Aorta (tissue), 5 donors: ENCODE data around the gene LHB. TPM values are rescaled to one million over a fixed set of nuclear protein-coding genes. Genes with fewer than 3 reads are reported as not detected.

Experiments used
- ATAC-seq: fragments of 200-7000 bp; cut with Tn5 transposase; one replicate; pipeline ENCODE4 v1.9.1; 2022; ENCODE audit warnings: moderate library complexity; ENCODE audit not compliant: low FRiP score
- DNase-seq, 2 donors: peaks; one replicate each; pipeline ENCODE4 v3.0.0-alpha.2; 2020
- H3K27ac ChIP-seq, 2 donors: one replicate each; pipeline ENCODE4 v1.5.1; 2013; ENCODE audit warnings: low read length in 2 of 2, mild to moderate bottlenecking in 2 of 2, moderate library complexity in 2 of 2, control low read depth in 1 of 2, inconsistent platforms in 1 of 2, low read depth in 1 of 2
- H3K27me3 ChIP-seq, 2 donors: one replicate each; pipeline ENCODE4 v1.6.1; 2013; ENCODE audit warnings: control low read depth in 1 of 2, low read length in 1 of 2, mild to moderate bottlenecking in 1 of 2, moderate library complexity in 1 of 2; ENCODE audit not compliant: insufficient read depth in 2 of 2, control insufficient read depth in 1 of 2
- H3K36me3 ChIP-seq, 2 donors: one replicate each; pipeline ENCODE4 v1.6.1; 2013; ENCODE audit warnings: control low read depth in 1 of 2, low read length in 1 of 2, mild to moderate bottlenecking in 1 of 2; ENCODE audit not compliant: insufficient read depth in 2 of 2, control insufficient read depth in 1 of 2
- H3K4me1 ChIP-seq, 2 donors: one replicate each; pipeline ENCODE4 v1.6.1; 2013; ENCODE audit warnings: low read length in 2 of 2, control low read depth in 1 of 2, mild to moderate bottlenecking in 1 of 2, moderate library complexity in 1 of 2; ENCODE audit not compliant: insufficient read depth in 2 of 2, control insufficient read depth in 1 of 2
- H3K4me3 ChIP-seq, 2 donors: one replicate each; pipeline ENCODE4 v1.5.1; 2013; ENCODE audit warnings: low read length in 2 of 2, control low read depth in 1 of 2, mild to moderate bottlenecking in 1 of 2
- H3K9me3 ChIP-seq: one replicate; pipeline ENCODE4 v1.6.1; 2013; ENCODE audit warnings: mild to moderate bottlenecking, low read length; ENCODE audit not compliant: control insufficient read depth
- WGBS, 2 donors: extraction: QIAGEN DNeasy Blood & Tissue Kit; methylation state at CpG; one replicate each; pipeline ENCODE4 v1.1.7; 2013; 5-methylcytosine and 5-hydroxymethylcytosine counted together
- intact Hi-C, 2 donors: fragments of 100-400 bp; cut with DNase I; formaldehyde crosslinking; loops; one replicate each; pipeline versions ENCODE4 v1.14.2 to v1.15.0; 2022
- microRNA-seq, 2 donors: library from miRNA; unstranded; fragments of <30 nt; microRNA quantifications; one replicate each; pipeline ENCODE4 v1.2.0, GENCODE V29; 2020
- polyA plus RNA-seq, 2 donors: library from polyadenylated mRNA; stranded (reverse); fragments of 200-250 nt; gene quantifications; one replicate each; pipeline ENCODE4 v1.2.3, GENCODE V29; 2013
- total RNA-seq, 2 donors: library from RNA; stranded (reverse); fragmentation: NEBNext Ultra II Directional; extraction: Animal tissue kit (Norgen Biotek cat#: 25700); gene quantifications; one replicate each; pipeline ENCODE4 v1.2.1, GENCODE V29; 2021
- donor health status: healthy with polysubstance abuse.
- donor health status: Bipolar disorder and iron deficiency.
- donor health status: DM: no; HTN: no; CAD: no.
- donor health status: DM: no; HTN: no; CAD: no.
- donor health status: DM: yes; HTN: yes; CAD: no.

The LHB gene
- total and polyA plus RNA-seq, 4 donors, result 0.84 to 2.2 (median 1.8) TPM; not detected in 1

DNA sequence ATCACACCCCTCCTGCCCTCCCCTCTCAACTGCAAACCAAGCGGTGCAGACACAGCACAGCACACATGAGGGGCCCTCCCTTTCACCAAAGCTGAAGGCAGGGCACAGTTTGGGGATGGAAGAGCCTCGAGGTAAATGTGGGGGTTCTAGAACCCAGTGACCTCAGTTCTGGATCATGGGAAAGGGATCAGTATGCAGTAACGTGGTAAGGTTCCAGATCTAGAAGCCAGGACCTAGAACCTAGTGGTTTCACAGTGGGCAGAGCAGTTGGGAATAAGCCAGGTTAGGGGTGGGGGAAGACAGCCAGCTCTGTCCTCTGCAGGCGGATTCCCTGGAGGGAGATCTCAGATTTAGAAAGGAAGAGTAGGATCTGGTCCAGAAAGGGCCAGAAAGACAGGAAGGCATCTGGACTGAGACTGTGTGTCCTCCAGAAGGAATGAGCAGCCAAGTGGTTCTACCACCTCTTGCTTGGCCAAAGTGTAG lies 48.7 kb downstream of the LHB start:
- Histone ChIP-seq H3K9me3 (no peaks in the 10 kb centered on the region), H3K4me3 (no peak overlapping the region), H3K4me1 (no peaks in the 10 kb centered on the region), H3K36me3 (no peaks in the 10 kb centered on the region), H3K27ac (no peak overlapping the region), H3K27me3 (peaks cover 0 to 2% of the 10 kb centered on the region in 2 donors)
- 49 to 54% methylated on average over 4 of the region's 4 CpGs for WGBS, 2 donors
- DNase-seq (no peak), ATAC-seq (no peak)
- intact Hi-C loops, result loop anchor here (5.0 to 10.0 kb wide), 3 partner anchors 93 to 176 kb away; partner anchors contain the start of gene PPP1R15A (in 2 of the 2)

DNA sequence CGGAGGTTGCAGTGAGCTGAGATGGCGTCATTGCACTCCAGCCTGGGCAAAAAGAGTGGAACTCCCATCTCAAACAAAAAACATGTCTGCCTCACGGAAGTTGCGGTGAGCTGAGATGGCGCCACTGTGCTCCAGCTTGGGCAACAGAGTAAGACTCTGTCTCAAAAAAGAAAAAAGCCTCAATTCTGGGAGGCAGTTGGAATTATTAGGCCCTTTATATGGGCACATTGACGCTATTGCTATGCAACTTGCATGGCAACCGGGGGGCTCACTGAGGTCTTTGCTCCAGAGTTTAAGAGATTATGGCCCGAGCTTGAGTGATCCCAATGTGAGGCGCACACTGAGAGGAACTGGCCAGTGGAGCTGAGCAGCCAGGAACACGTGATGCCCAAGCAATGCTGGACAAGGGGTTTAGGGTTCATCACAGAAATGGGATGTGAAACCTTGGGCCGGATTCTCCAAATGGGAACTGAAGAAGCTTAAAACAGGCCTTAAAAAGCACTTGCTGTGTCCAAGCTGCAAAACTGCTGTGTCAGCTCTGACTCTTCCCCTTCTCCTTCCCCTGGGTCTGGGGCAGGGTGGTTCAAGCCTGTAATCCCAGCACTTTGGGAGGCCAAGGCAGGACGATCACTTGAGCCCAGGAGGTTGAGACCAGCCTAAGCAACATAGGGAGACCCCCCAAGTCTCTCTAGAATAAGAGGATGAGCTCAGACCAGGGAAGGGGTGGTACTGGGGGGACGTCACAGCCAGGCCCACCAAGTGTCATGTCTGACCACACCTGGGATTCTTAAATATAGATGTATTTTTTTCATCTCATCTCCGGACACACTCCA lies 49.3 kb downstream of the LHB start:
- Histone ChIP-seq H3K4me3 (no peak overlapping the region), H3K9me3 (no peaks in the 10 kb centered on the region), H3K36me3 (no peaks in the 10 kb centered on the region), H3K27me3 (peaks cover 0 to 2% of the 10 kb centered on the region in 2 donors), H3K27ac (no peak overlapping the region), H3K4me1 (no peaks in the 10 kb centered on the region)
- intact Hi-C loops, result loop anchor here (5.0 to 10.0 kb wide), 3 partner anchors 93 to 175 kb away; partner anchors contain the start of gene PPP1R15A (in 2 of the 2)
- ATAC-seq, result no peak
- DNase-seq, result peak in 1 of 2 donors; percentile 86
- WGBS, 2 donors, result 76 to 78% methylated on average over 14 of the region's 14 CpGs

DNA sequence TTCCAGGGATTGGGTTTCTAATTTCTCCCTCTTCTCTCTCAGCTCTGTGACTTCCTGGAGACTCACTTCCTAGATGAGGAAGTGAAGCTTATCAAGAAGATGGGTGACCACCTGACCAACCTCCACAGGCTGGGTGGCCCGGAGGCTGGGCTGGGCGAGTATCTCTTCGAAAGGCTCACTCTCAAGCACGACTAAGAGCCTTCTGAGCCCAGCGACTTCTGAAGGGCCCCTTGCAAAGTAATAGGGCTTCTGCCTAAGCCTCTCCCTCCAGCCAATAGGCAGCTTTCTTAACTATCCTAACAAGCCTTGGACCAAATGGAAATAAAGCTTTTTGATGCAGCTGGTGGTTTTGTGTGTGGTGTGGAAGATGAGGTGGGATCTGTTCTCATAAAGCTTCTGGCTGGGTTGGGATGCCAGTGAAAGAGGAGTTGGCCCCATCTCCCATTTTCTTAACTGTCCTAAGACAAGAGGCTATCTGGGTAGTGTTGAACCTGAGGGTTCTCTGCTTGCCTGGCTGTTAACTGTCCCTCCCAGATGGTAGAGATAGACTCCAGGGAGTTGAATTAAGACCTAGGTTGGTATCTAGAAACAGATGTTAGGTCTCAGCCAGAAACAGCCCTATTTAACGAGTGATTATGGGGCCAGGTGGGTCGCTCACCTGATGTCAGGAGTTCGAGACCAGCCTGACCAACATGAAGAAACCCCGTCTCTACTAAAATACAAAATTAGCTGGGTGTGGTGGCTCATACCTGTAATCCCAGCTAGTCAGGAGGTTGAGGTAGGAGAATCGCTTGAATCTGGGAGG lies 50.1 kb downstream of the LHB start:
- Histone ChIP-seq H3K4me3 (peak overlapping the region; percentile 56 to 78), H3K27ac (no peak overlapping the region), H3K27me3 (peaks cover 0 to 2% of the 10 kb centered on the region in 2 donors), H3K4me1 (no peaks in the 10 kb centered on the region), H3K9me3 (no peaks in the 10 kb centered on the region), H3K36me3 (no peaks in the 10 kb centered on the region)
- intact Hi-C loops, result loop anchor here (5.0 to 10.0 kb wide), 3 partner anchors 92 to 174 kb away; partner anchors contain the start of gene PPP1R15A (in 2 of the 2)
- DNase-seq (no peak), ATAC-seq (no peak)
- 82 to 86% methylated on average over 10 of the region's 10 CpGs for WGBS, 2 donors

Small RNA genes within 50 kb of the gene (microRNA-seq; reads per million reads assigned to microRNA genes)
- 0 reads per million in 2 donors for gene MIR6798

Other genes starting within 250 kb of the LHB start
- gene BCAT2, start 206.1 kb downstream of the LHB start, total RNA-seq, result 10 to 100 TPM; 22.4 to 29.5 TPM
- 10 to 100 TPM; 22.5 to 61.6 TPM for gene BCAT2, start 206.1 kb downstream of the LHB start, polyA plus RNA-seq
- gene HSD17B14, start 180.6 kb downstream of the LHB start, total RNA-seq, result 10 to 100 TPM; 13.7 to 16.1 TPM
- gene HSD17B14, start 180.6 kb downstream of the LHB start, polyA plus RNA-seq, result 10 to 100 TPM; 14.3 to 18.9 TPM
- 10 to 100 TPM; 94.9 to 97.2 TPM for gene PLEKHA4, start 148.5 kb downstream of the LHB start, total RNA-seq
- gene PLEKHA4, start 148.5 kb downstream of the LHB start, polyA plus RNA-seq, result 100 to 1,000 TPM; 193 to 223 TPM
- gene PPP1R15A, start 144.7 kb downstream of the LHB start, total RNA-seq, result 100 to 1,000 TPM in 1 of 2 donors, 10 to 100 TPM in 1; 57.2 to 182 TPM
- 10 to 100 TPM; 64.9 to 95.4 TPM for gene PPP1R15A, start 144.7 kb downstream of the LHB start, polyA plus RNA-seq
- 1 to 10 TPM in 1 of 2 donors, under 1 TPM in 1; 0.84 to 1.3 TPM for gene TULP2, start 118.3 kb downstream of the LHB start, total RNA-seq
- gene TULP2, start 118.3 kb downstream of the LHB start, polyA plus RNA-seq, result not detected
- 100 to 1,000 TPM; 276 to 380 TPM for gene NUCB1, start 116.8 kb downstream of the LHB start, total RNA-seq
- gene NUCB1, start 116.8 kb downstream of the LHB start, polyA plus RNA-seq, result 100 to 1,000 TPM in 1 of 2 donors, 10 to 100 TPM in 1; 82.9 to 375 TPM
- under 1 TPM in 1 of 2 donors, not detected in 1; 0.84 TPM for gene DHDH, start 83.4 kb downstream of the LHB start, total RNA-seq
- gene DHDH, start 83.4 kb downstream of the LHB start, polyA plus RNA-seq, result 1 to 10 TPM in 1 of 2 donors, not detected in 1; 1.3 TPM
- 10 to 100 TPM; 69.6 to 79.9 TPM for gene BAX, start 62.2 kb downstream of the LHB start, total RNA-seq
- gene BAX, start 62.2 kb downstream of the LHB start, polyA plus RNA-seq, result 10 to 100 TPM; 81.4 to 83.9 TPM
- gene FTL, start 51.8 kb downstream of the LHB start, total RNA-seq, result 1,000 to 10,000 TPM; 3,184 to 3,823 TPM
- gene FTL, start 51.8 kb downstream of the LHB start, polyA plus RNA-seq, result over 10,000 TPM in 1 of 2 donors, 1,000 to 10,000 TPM in 1; 6,798 to 17,889 TPM
- gene GYS1, start 23.8 kb downstream of the LHB start, total RNA-seq, result 10 to 100 TPM; 47.5 to 61.9 TPM
- gene GYS1, start 23.8 kb downstream of the LHB start, polyA plus RNA-seq, result 10 to 100 TPM; 21.5 to 31.7 TPM
- gene RUVBL2, start 23.2 kb downstream of the LHB start, total RNA-seq, result 10 to 100 TPM; 28.9 to 42.1 TPM
- 10 to 100 TPM; 34.6 to 62.2 TPM for gene RUVBL2, start 23.2 kb downstream of the LHB start, polyA plus RNA-seq
- gene CGB3, start 7.2 kb upstream of the LHB start, total RNA-seq, result not detected
- gene CGB3, start 7.2 kb upstream of the LHB start, polyA plus RNA-seq, result not detected
- gene CGB2, start 14.8 kb upstream of the LHB start, total RNA-seq, result not detected
- 1 to 10 TPM in 1 of 2 donors, not detected in 1; 1.1 TPM for gene CGB2, start 14.8 kb upstream of the LHB start, polyA plus RNA-seq
- gene CGB1, start 19.8 kb upstream of the LHB start, total RNA-seq, result not detected
- gene CGB1, start 19.8 kb upstream of the LHB start, polyA plus RNA-seq, result not detected
- gene CGB5, start 26.8 kb upstream of the LHB start, total RNA-seq, result not detected
- not detected for gene CGB5, start 26.8 kb upstream of the LHB start, polyA plus RNA-seq
- not detected for gene CGB8, start 32.0 kb upstream of the LHB start, total RNA-seq
- not detected for gene CGB8, start 32.0 kb upstream of the LHB start, polyA plus RNA-seq
- gene CGB7, start 40.7 kb upstream of the LHB start, total RNA-seq, result not detected
- gene CGB7, start 40.7 kb upstream of the LHB start, polyA plus RNA-seq, result not detected
- gene NTF4, start 47.7 kb upstream of the LHB start, total RNA-seq, result not detected
- not detected for gene NTF4, start 47.7 kb upstream of the LHB start, polyA plus RNA-seq
- not detected for gene KCNA7, start 55.6 kb upstream of the LHB start, total RNA-seq
- gene KCNA7, start 55.6 kb upstream of the LHB start, polyA plus RNA-seq, result not detected
- gene SNRNP70, start 68.4 kb upstream of the LHB start, total RNA-seq, result 100 to 1,000 TPM; 170 to 249 TPM
- 100 to 1,000 TPM in 1 of 2 donors, 10 to 100 TPM in 1; 54.5 to 694 TPM for gene SNRNP70, start 68.4 kb upstream of the LHB start, polyA plus RNA-seq
- gene LIN7B, start 97.3 kb upstream of the LHB start, total RNA-seq, result 1 to 10 TPM; 8.4 to 9.7 TPM
- gene LIN7B, start 97.3 kb upstream of the LHB start, polyA plus RNA-seq, result 10 to 100 TPM in 1 of 2 donors, 1 to 10 TPM in 1; 7.6 to 24.1 TPM
- gene C19orf73, start 102.1 kb upstream of the LHB start, total RNA-seq, result under 1 TPM; 0.49 to 0.72 TPM
- gene C19orf73, start 102.1 kb upstream of the LHB start, polyA plus RNA-seq, result 1 to 10 TPM; 1.0 to 5.4 TPM
- gene PPFIA3, start 102.5 kb upstream of the LHB start, total RNA-seq, result 1 to 10 TPM; 4.2 to 8.0 TPM
- gene PPFIA3, start 102.5 kb upstream of the LHB start, polyA plus RNA-seq, result 1 to 10 TPM; 2.0 to 4.1 TPM
- gene HRC, start 138.3 kb upstream of the LHB start, total RNA-seq, result 1 to 10 TPM; 2.5 to 4.8 TPM
- 1 to 10 TPM in 1 of 2 donors, under 1 TPM in 1; 0.74 to 9.3 TPM for gene HRC, start 138.3 kb upstream of the LHB start, polyA plus RNA-seq
- 10 to 100 TPM; 41.9 to 57.1 TPM for gene TRPM4, start 140.7 kb upstream of the LHB start, total RNA-seq
- gene TRPM4, start 140.7 kb upstream of the LHB start, polyA plus RNA-seq, result 10 to 100 TPM; 21.3 to 59.1 TPM